Measurements from ENCODE around the gene ADGRL1.

GRCh38 chr19:14203177-14203576 is 2.8 kb downstream of the ADGRL1 start:
- no peak for TF ChIP-seq CTCF (conservative IDR thresholded peaks at IDR 0.05; ENCODE audit: low read depth, low read length)
- TF ChIP-seq EZH2 (IDR thresholded peaks at IDR 0.05; ENCODE audit: low read length, unreplicated experiment) = no peak
- TF ChIP-seq EZH2phosphoT487 (IDR thresholded peaks at IDR 0.05; ENCODE audit: borderline replicate concordance, low read length) = no peak
